ENCODE results near the gene MALT1. TPM values are rescaled to one million over a fixed set of nuclear protein-coding genes. Genes with fewer than 3 reads are reported as not detected.
A peak's percentile ranks its signal among the peaks of the same experiment; 100 is the strongest.

MALT1 gene
- total and polyA plus RNA-seq, 11 donors = 5.4 to 18.3 (median 10.4) TPM

DNA sequence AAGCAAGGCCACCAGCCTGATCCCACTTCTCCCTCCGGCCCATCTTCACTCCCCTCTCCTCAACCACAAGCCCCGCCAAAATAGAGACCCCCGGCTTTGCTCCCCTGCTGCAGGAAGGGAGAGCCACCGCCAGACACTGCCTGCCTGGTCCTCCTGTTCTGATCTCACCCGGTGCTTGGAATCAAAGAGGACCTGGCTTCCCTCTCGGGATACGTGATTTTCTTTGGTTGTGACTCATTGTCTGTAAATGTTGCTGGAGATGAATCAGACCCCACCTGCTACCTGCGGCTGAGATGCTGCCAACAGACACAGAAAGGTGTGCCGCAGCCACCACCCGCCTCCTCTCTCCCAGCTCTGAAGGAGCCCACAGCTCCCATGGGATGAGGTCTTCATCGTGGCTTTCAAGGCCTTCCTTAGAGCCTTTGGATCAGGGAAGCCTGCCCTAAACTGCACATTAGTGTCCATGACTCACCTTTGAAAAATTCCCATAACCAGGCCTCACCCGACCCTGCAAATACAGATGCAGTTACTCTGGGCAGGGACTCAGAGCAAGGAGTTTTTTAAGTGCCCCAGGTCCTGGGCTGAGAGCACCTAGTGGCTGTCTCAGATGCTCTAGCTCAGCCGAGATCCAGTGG lies 114.0 kb downstream of the MALT1 start:
- 77 to 80% (median 79%) methylated on average over 11 to 13 of the region's 13 CpGs for WGBS, 4 donors
- TF ChIP-seq POLR2A (IDR thresholded peaks at IDR 0.05) = no peak
- TF ChIP-seq, protein P1, sequence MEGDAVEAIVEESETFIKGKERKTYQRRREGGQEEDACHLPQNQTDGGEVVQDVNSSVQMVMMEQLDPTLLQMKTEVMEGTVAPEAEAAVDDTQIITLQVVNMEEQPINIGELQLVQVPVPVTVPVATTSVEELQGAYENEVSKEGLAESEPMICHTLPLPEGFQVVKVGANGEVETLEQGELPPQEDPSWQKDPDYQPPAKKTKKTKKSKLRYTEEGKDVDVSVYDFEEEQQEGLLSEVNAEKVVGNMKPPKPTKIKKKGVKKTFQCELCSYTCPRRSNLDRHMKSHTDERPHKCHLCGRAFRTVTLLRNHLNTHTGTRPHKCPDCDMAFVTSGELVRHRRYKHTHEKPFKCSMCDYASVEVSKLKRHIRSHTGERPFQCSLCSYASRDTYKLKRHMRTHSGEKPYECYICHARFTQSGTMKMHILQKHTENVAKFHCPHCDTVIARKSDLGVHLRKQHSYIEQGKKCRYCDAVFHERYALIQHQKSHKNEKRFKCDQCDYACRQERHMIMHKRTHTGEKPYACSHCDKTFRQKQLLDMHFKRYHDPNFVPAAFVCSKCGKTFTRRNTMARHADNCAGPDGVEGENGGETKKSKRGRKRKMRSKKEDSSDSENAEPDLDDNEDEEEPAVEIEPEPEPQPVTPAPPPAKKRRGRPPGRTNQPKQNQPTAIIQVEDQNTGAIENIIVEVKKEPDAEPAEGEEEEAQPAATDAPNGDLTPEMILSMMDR (IDR thresholded peaks at IDR 0.05) = no peak
- peaks cover 0 to 52% (median 26%) of the 10 kb centered on the region in 12 donors for H3K4me1 ChIP-seq
- DNase-seq (no peak), ATAC-seq (peak in 1 of 4 donors; percentile 9)
- intact Hi-C loops (cut with DNase I) = loop anchor here in 6 of 10 donors (5.0 kb wide), 4 partner anchors 62 to 212 kb away; partner anchors contain the start of gene ZNF532 (in 3 of the 6)
- H3K27me3 ChIP-seq = no peaks in the 10 kb centered on the region
- H3K36me3 ChIP-seq = no peaks in the 10 kb centered on the region
- H3K9me3 ChIP-seq = no peaks in the 10 kb centered on the region
- H3K27ac ChIP-seq = peak overlapping the region in 7 of 12 donors; percentile 5 to 77 (median 36)
- H3K4me3 ChIP-seq = no peak overlapping the region

- ATAC-seq (no peak), DNase-seq (no peak)
- TF ChIP-seq POLR2A (IDR thresholded peaks at IDR 0.05) = no peak
- TF ChIP-seq, protein P1 (IDR thresholded peaks at IDR 0.05) = no peak
- Histone ChIP-seq H3K9me3 (no peaks in the 10 kb centered on the region), H3K27ac (peak overlapping the region in 3 of 12 donors; percentile 36 to 77 (median 37)), H3K4me1 (peaks cover 0 to 54% (median 27%) of the 10 kb centered on the region in 12 donors), H3K36me3 (no peaks in the 10 kb centered on the region), H3K27me3 (no peaks in the 10 kb centered on the region), H3K4me3 (no peak overlapping the region)
- WGBS, 4 donors = 90 to 92% (median 91%) methylated on average over 4 of the region's 4 CpGs
- intact Hi-C loops (cut with DNase I) = loop anchor here in 6 of 10 donors (5.0 kb wide), 4 partner anchors 61 to 211 kb away; partner anchors contain the start of gene ZNF532 (in 3 of the 6)
Observed at GRCh38 chr18:58785870-58786269, 114.6 kb downstream of the MALT1 start.

GRCh38 chr18:58787536-58788149 lies 116.4 kb downstream of the MALT1 start:
- Histone ChIP-seq H3K36me3 (no peaks in the 10 kb centered on the region), H3K9me3 (no peaks in the 10 kb centered on the region), H3K27me3 (no peaks in the 10 kb centered on the region), H3K4me1 (peaks cover 0 to 45% (median 27%) of the 10 kb centered on the region in 12 donors), H3K4me3 (no peak overlapping the region), H3K27ac (peak overlapping the region in 5 of 12 donors; percentile 67 to 76 (median 74))
- TF ChIP-seq POLR2A (IDR thresholded peaks at IDR 0.05) = no peak
- TF ChIP-seq, protein P1 (IDR thresholded peaks at IDR 0.05) = peak in 1 of 12 donors; percentile 7
- peak in 1 of 5 donors; percentile 41 for DNase-seq
- WGBS, 4 donors = 66 to 76% (median 69%) methylated on average over 14 of the region's 14 CpGs
- intact Hi-C loops (cut with DNase I) = loop anchor here in 6 of 10 donors (2.0 to 5.0 kb wide), 6 partner anchors 59 to 271 kb away; partner anchors contain the start of gene ZNF532 (in 3 of the 6)
- peak in 1 of 4 donors; percentile 47 for ATAC-seq

GRCh38 chr18:58788470-58788869 lies 117.2 kb downstream of the MALT1 start:
- no peak for TF ChIP-seq POLR2A (IDR thresholded peaks at IDR 0.05)
- TF ChIP-seq, protein P1 (IDR thresholded peaks at IDR 0.05) = no peak
- Histone ChIP-seq H3K4me1 (peaks cover 0 to 46% (median 27%) of the 10 kb centered on the region in 12 donors), H3K27ac (peak overlapping the region in 11 of 12 donors; percentile 19 to 76 (median 74)), H3K9me3 (no peaks in the 10 kb centered on the region), H3K4me3 (no peak overlapping the region), H3K27me3 (no peaks in the 10 kb centered on the region), H3K36me3 (no peaks in the 10 kb centered on the region)
- no peak for DNase-seq
- WGBS, 4 donors = 97 to 100% (median 98%) methylated on average over 3 of the region's 3 CpGs
- ATAC-seq = no peak
- intact Hi-C loops (cut with DNase I) = loop anchor here in 6 of 10 donors (2.0 to 5.0 kb wide), 6 partner anchors 58 to 270 kb away; partner anchors contain the start of gene ZNF532 (in 3 of the 6)
